K562 (cell line): ENCODE data around the gene MRM2. TPM values are rescaled to one million over a fixed set of nuclear protein-coding genes. Genes with fewer than 3 reads are reported as not detected.

Source experiments
- ATF1 ChIP-seq, 2 experiments: fragments of 450-650 bp in 1 of 2; IDR thresholded peaks; 2 replicates each; pipeline ENCODE4 v1.6.1; 2016; ENCODE audit warnings: missing compliant biosample characterization in 1 of 2, missing genetic modification characterization in 1 of 2
- EZH2 ChIP-seq: IDR thresholded peaks from 2 replicates; pipeline ENCODE4 v1.6.1; 2012; ENCODE audit warnings: low read depth, mild to moderate bottlenecking, inconsistent platforms, low read length, borderline replicate concordance
- FOXK2 ChIP-seq, 2 experiments: fragments of 450-650 bp; IDR thresholded peaks in 1 of 2; conservative IDR thresholded peaks in 1 of 2; 2 replicates each; pipeline ENCODE4 v1.6.1; 2016; ENCODE audit warnings: low read depth in 2 of 2, mild to moderate bottlenecking in 1 of 2
- GTF2A2 ChIP-seq: IDR thresholded peaks from 2 replicates; pipeline ENCODE4 v1.6.1; 2016; ENCODE audit warnings: mild to moderate bottlenecking, missing genetic modification characterization, missing compliant biosample characterization
- KAT2B ChIP-seq: IDR thresholded peaks from one replicate; pipeline ENCODE4 v1.6.1; 2012; ENCODE audit warnings: low read depth, mild to moderate bottlenecking, control low read depth, inconsistent platforms, low read length, moderate library complexity
- KLF16 ChIP-seq: IDR thresholded peaks from 2 replicates; pipeline ENCODE4 v1.6.1; 2016; ENCODE audit warnings: antibody characterized with exemption
- MAFF ChIP-seq: IDR thresholded peaks from 2 replicates; pipeline ENCODE4 v1.6.1; 2012; ENCODE audit warnings: low read length, improper control_type of control experiment
- MTA2 ChIP-seq: fragments of 450-650 bp; IDR thresholded peaks from 2 replicates; pipeline ENCODE4 v1.6.1; 2016; ENCODE audit warnings: low read depth
- NR4A1 ChIP-seq, 2 experiments: fragments of 250-450 bp in 1 of 2; fragments of 450-650 bp in 1 of 2; sonication (Bioruptor Pico) in 1 of 2; IDR thresholded peaks; 2 replicates each; pipeline versions ENCODE4 v1.4.0 to v1.6.1; 2016 to 2020; ENCODE audit warnings: mild to moderate bottlenecking in 2 of 2, missing compliant biosample characterization in 1 of 2, missing genetic modification characterization in 1 of 2, moderate library complexity in 1 of 2
- PRMT5 ChIP-seq: sonication (generic); formaldehyde crosslinking; IDR thresholded peaks from 2 replicates; pipeline ENCODE4 v1.5.0; 2020; ENCODE audit warnings: missing genetic modification reagents
- RCOR1 ChIP-seq, 2 experiments: IDR thresholded peaks; 2 replicates each; pipeline ENCODE4 v1.6.1; 2012; ENCODE audit warnings: low read depth in 2 of 2, low read length in 2 of 2, borderline replicate concordance in 1 of 2, improper control_type of control experiment in 1 of 2
- RFX5 ChIP-seq: IDR thresholded peaks from 2 replicates; pipeline ENCODE4 v1.6.1; 2011; ENCODE audit warnings: low read depth, mild to moderate bottlenecking, improper control_type of control experiment, low read length
- SMARCC2 ChIP-seq: fragments of 450-650 bp; IDR thresholded peaks from 2 replicates; pipeline ENCODE4 v1.6.1; 2017; ENCODE audit warnings: antibody characterized with exemption, moderate library complexity, mild to moderate bottlenecking, low read depth
- TCF3 ChIP-seq: sonication (generic); formaldehyde crosslinking; IDR thresholded peaks from 2 replicates; pipeline ENCODE4 v1.4.0; 2020; ENCODE audit warnings: mild to moderate bottlenecking, missing genetic modification reagents
- TEAD1 ChIP-seq, 2 experiments: fragments of 450-650 bp in 1 of 2; sonication (generic) in 1 of 2; formaldehyde crosslinking; IDR thresholded peaks; 2 replicates each; pipeline versions ENCODE4 v1.4.0 to v1.8.0; 2020 to 2022; ENCODE audit warnings: mild to moderate bottlenecking in 2 of 2, missing genetic modification reagents in 1 of 2
- ZNF3 ChIP-seq: fragments of 250-450 bp; sonication (Bioruptor Pico); IDR thresholded peaks from 2 replicates; pipeline ENCODE4 v1.5.0; 2021; ENCODE audit warnings: mild to moderate bottlenecking, moderate library complexity
- ZNF639 ChIP-seq, 2 experiments: fragments of 200-800 bp in 1 of 2; sonication (Bioruptor generic) in 1 of 2; sonication (generic) in 1 of 2; formaldehyde crosslinking in 1 of 2; IDR thresholded peaks in 1 of 2; conservative IDR thresholded peaks in 1 of 2; 2 replicates each; pipeline versions ENCODE4 v1.5.0 to v1.6.1; 2016 to 2020; ENCODE audit warnings: missing compliant biosample characterization in 1 of 2, missing genetic modification characterization in 1 of 2, missing genetic modification reagents in 1 of 2
- ZNF668 ChIP-seq: fragments of 250-450 bp; sonication (Bioruptor Pico); IDR thresholded peaks from 2 replicates; pipeline ENCODE4 v1.8.0; 2022; ENCODE audit warnings: mild to moderate bottlenecking, inconsistent platforms
- polyA plus RNA-seq, 8 experiments: library from polyadenylated mRNA; depleted of rRNA in 4 of 8; stranded (reverse) in 5 of 8; unstranded in 3 of 8; fragments of >200 nt; fragmentation: Nextera tagmentation in 2 of 8; fragmentation: Illumina TruSeq in 1 of 8; extraction: Ambion mirVana in 2 of 8; extraction: Trizol in 1 of 8; gene quantifications; 2 replicates each; pipeline versions ENCODE4 v1.2.1 to v1.2.3, GENCODE V29; 2011 to 2014; ENCODE audit warnings: inconsistent platforms in 1 of 8, missing spikeins in 1 of 8
- total RNA-seq, 7 experiments: library from RNA; depleted of rRNA in 6 of 7; stranded (reverse); fragments of >200 nt in 6 of 7; fragmentation: Illumina TruSeq in 2 of 7; extraction: Trizol in 2 of 7; gene quantifications; 2 replicates each; pipeline versions ENCODE4 v1.2.1 to v1.2.3, GENCODE V29; 2011 to 2021; ENCODE audit warnings: low replicate concordance in 1 of 7
- TF ChIP-seq, protein P1 (sequence below): sonication (generic); formaldehyde crosslinking; IDR thresholded peaks from 2 replicates; pipeline ENCODE4 v1.8.1; 2023; ENCODE audit warnings: missing genetic modification reagents, mild to moderate bottlenecking, borderline replicate concordance
- TF ChIP-seq, protein P2 (sequence below): sonication (generic); formaldehyde crosslinking; IDR thresholded peaks from 2 replicates; pipeline ENCODE4 v1.8.0; 2022; ENCODE audit warnings: mild to moderate bottlenecking, missing genetic modification reagents, borderline replicate concordance

The MRM2 gene
- total and polyA plus RNA-seq, 9 of the 15 experiments (the other 6 are each of a cell fraction or from before 2014, with no cell fraction given), result 32.4 to 116 (median 50.5) TPM

GRCh38 chr7:2282185-2282751 is 40.3 kb upstream of the MRM2 start (continued):
- TF ChIP-seq, protein P1, sequence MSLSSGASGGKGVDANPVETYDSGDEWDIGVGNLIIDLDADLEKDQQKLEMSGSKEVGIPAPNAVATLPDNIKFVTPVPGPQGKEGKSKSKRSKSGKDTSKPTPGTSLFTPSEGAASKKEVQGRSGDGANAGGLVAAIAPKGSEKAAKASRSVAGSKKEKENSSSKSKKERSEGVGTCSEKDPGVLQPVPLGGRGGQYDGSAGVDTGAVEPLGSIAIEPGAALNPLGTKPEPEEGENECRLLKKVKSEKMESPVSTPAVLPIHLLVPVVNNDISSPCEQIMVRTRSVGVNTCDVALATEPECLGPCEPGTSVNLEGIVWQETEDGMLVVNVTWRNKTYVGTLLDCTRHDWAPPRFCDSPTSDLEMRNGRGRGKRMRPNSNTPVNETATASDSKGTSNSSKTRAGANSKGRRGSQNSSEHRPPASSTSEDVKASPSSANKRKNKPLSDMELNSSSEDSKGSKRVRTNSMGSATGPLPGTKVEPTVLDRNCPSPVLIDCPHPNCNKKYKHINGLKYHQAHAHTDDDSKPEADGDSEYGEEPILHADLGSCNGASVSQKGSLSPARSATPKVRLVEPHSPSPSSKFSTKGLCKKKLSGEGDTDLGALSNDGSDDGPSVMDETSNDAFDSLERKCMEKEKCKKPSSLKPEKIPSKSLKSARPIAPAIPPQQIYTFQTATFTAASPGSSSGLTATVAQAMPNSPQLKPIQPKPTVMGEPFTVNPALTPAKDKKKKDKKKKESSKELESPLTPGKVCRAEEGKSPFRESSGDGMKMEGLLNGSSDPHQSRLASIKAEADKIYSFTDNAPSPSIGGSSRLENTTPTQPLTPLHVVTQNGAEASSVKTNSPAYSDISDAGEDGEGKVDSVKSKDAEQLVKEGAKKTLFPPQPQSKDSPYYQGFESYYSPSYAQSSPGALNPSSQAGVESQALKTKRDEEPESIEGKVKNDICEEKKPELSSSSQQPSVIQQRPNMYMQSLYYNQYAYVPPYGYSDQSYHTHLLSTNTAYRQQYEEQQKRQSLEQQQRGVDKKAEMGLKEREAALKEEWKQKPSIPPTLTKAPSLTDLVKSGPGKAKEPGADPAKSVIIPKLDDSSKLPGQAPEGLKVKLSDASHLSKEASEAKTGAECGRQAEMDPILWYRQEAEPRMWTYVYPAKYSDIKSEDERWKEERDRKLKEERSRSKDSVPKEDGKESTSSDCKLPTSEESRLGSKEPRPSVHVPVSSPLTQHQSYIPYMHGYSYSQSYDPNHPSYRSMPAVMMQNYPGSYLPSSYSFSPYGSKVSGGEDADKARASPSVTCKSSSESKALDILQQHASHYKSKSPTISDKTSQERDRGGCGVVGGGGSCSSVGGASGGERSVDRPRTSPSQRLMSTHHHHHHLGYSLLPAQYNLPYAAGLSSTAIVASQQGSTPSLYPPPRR, result no peak
- TF ChIP-seq ZNF668 (CRISPR knock-in tag), result no peak
- no peak for TF ChIP-seq KAT2B
- TF ChIP-seq TCF3 (CRISPR knock-in tag), result peak; percentile 87
- peak in 1 of 2 experiments; percentile 81; a peak in 2 of 4 replicates for TF ChIP-seq RCOR1 (IDR thresholded peaks at IDR 0.05; ENCODE audit: borderline replicate concordance in 1 of 2, low read depth in 2 of 2, low read length in 2 of 2)
- TF ChIP-seq ATF1 (CRISPR knock-in tag; IDR thresholded peaks at IDR 0.05), result no peak
- TF ChIP-seq ATF1 (tag; IDR thresholded peaks at IDR 0.05), result no peak
- no peak for TF ChIP-seq SMARCC2
- TF ChIP-seq KLF16, result peak; percentile 85
- no peak for TF ChIP-seq ZNF639 (CRISPR knock-in tag; conservative IDR thresholded peaks at IDR 0.05 in 1 of 2, IDR thresholded peaks at IDR 0.05 in 1 of 2)
- TF ChIP-seq GTF2A2 (tag), result no peak
- TF ChIP-seq RFX5, result no peak
- no peak for TF ChIP-seq NR4A1 (CRISPR knock-in tag; IDR thresholded peaks at IDR 0.05)
- no peak for TF ChIP-seq NR4A1 (tag; IDR thresholded peaks at IDR 0.05)
- TF ChIP-seq FOXK2 (conservative IDR thresholded peaks at IDR 0.05 in 1 of 2, IDR thresholded peaks at IDR 0.05 in 1 of 2; ENCODE audit: low read depth in 2 of 2), result no peak; a peak in 1 of 4 replicates
- TF ChIP-seq MAFF, result no peak
- TF ChIP-seq, protein P2, sequence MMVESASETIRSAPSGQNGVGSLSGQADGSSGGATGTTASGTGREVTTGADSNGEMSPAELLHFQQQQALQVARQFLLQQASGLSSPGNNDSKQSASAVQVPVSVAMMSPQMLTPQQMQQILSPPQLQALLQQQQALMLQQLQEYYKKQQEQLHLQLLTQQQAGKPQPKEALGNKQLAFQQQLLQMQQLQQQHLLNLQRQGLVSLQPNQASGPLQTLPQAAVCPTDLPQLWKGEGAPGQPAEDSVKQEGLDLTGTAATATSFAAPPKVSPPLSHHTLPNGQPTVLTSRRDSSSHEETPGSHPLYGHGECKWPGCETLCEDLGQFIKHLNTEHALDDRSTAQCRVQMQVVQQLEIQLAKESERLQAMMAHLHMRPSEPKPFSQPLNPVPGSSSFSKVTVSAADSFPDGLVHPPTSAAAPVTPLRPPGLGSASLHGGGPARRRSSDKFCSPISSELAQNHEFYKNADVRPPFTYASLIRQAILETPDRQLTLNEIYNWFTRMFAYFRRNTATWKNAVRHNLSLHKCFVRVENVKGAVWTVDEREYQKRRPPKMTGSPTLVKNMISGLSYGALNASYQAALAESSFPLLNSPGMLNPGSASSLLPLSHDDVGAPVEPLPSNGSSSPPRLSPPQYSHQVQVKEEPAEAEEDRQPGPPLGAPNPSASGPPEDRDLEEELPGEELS (CRISPR knock-in tag), result no peak
- TF ChIP-seq PRMT5, result no peak
- TF ChIP-seq EZH2, result no peak
- no peak for TF ChIP-seq TEAD1 (CRISPR knock-in tag; IDR thresholded peaks at IDR 0.05)
- TF ChIP-seq MTA2, result peak; percentile 52; the same call in 1 of the 2 replicates
- TF ChIP-seq ZNF3 (CRISPR knock-in tag), result no peak
